NCI-H187 treated with DMSO at 0.1 percent for 48 hours (cell line): ENCODE measurements around the gene TRIM47.

Experiments used
- DNase-seq: peaks from one replicate; lab custom pipeline; 2025; lab: John Stamatoyannopoulos, UW

The TRIM47 gene

GRCh38 chr17:75909051-75909811, 30.9 kb upstream of the TRIM47 start:
- peak; percentile 37 for DNase-seq

GRCh38 chr17:75908201-75908600, 29.8 kb upstream of the TRIM47 start:
- DNase-seq: peak; percentile 75

- no peak for DNase-seq
These were observed 27.9 kb upstream of the TRIM47 start for GRCh38 chr17:75906143-75906884.

GRCh38 chr17:75904749-75905521, 26.6 kb upstream of the TRIM47 start, which contains the start of gene MRPL38:
Gene MRPL38, minus strand, starts transcription at chr17:75904884. Its CDS starts 9 bp downstream, at chr17:75904875.
- DNase-seq: peak; percentile 61

GRCh38 chr17:75902406-75902805, 24.0 kb upstream of the TRIM47 start:
- DNase-seq: no peak

- DNase-seq: no peak
These were observed 23.3 kb upstream of the TRIM47 start for GRCh38 chr17:75901727-75902126.

- no peak for DNase-seq
These were observed 22.5 kb upstream of the TRIM47 start for GRCh38 chr17:75900691-75901533.

GRCh38 chr17:75899767-75900468, 21.5 kb upstream of the TRIM47 start:
- no peak for DNase-seq

- no peak for DNase-seq
These were observed 21.0 kb upstream of the TRIM47 start for GRCh38 chr17:75899353-75899752.

- no peak for DNase-seq
These were observed 20.4 kb upstream of the TRIM47 start for GRCh38 chr17:75898791-75899190.

GRCh38 chr17:75898065-75898464, 19.7 kb upstream of the TRIM47 start:
- DNase-seq: no peak

- no peak for DNase-seq
These were observed 19.0 kb upstream of the TRIM47 start for GRCh38 chr17:75897160-75898019.

GRCh38 chr17:75896415-75897159, 18.2 kb upstream of the TRIM47 start, which contains the start of gene TRIM65:
Gene TRIM65, minus strand, starts transcription at chr17:75896951. Its CDS starts 14 bp downstream, at chr17:75896937.
- DNase-seq: no peak

- DNase-seq: no peak
These were observed 17.2 kb upstream of the TRIM47 start for GRCh38 chr17:75895370-75896155.

GRCh38 chr17:75894049-75894733, 15.8 kb upstream of the TRIM47 start:
- DNase-seq: no peak

- no peak for DNase-seq
These were observed 15.1 kb upstream of the TRIM47 start for GRCh38 chr17:75893305-75894048.
